Iris pigment epithelial cell (primary cell): ENCODE data around the gene SPRR2G.
"Not testable (repeated sequence)": the region's sequence is repeated elsewhere in the genome, so short reads cannot be mapped to it uniquely, and the experiment has no call there.

Experiments used
- DNase-seq: peaks from one replicate; pipeline ENCODE4 v3.0.0-alpha.2; 2011; ENCODE audit warnings: low read depth

Gene SPRR2G

GRCh38 chr1:153150846-153151245 is at the start of gene SPRR2G:
Gene SPRR2G, minus strand, starts transcription at chr1:153150890. Its CDS starts 780 bp downstream, at chr1:153150110.
- no peak for DNase-seq

- no peak for DNase-seq
These were observed 44.5 kb upstream of the SPRR2G start for GRCh38 chr1:153195216-153195615.

- DNase-seq = no peak
These were observed 43.8 kb upstream of the SPRR2G start for GRCh38 chr1:153194331-153195050.

GRCh38 chr1:153192697-153193096 is 42.0 kb upstream of the SPRR2G start:
- no peak for DNase-seq

GRCh38 chr1:153190373-153190772 is 39.7 kb upstream of the SPRR2G start:
- DNase-seq = no peak

- not testable (repeated sequence) for DNase-seq
These were observed 37.6 kb upstream of the SPRR2G start for GRCh38 chr1:153188301-153188700.

- DNase-seq = no peak
These were observed 29.9 kb upstream of the SPRR2G start for GRCh38 chr1:153180556-153180955.

GRCh38 chr1:153178922-153179321 is 28.2 kb upstream of the SPRR2G start:
- DNase-seq = no peak

- no peak for DNase-seq
These were observed 23.9 kb upstream of the SPRR2G start for GRCh38 chr1:153174624-153175023.

GRCh38 chr1:153168686-153169085 is 18.0 kb upstream of the SPRR2G start:
- no peak for DNase-seq

- no peak for DNase-seq
These were observed 4.9 kb upstream of the SPRR2G start for GRCh38 chr1:153155541-153155940.

- DNase-seq = no peak
These were observed 1.8 kb upstream of the SPRR2G start for GRCh38 chr1:153152481-153152880.

- no peak for DNase-seq
These were observed 9.3 kb downstream of the SPRR2G start for GRCh38 chr1:153141377-153141776.

GRCh38 chr1:153140484-153140883 is 10.2 kb downstream of the SPRR2G start:
- no peak for DNase-seq

- DNase-seq = no peak
These were observed 16.9 kb downstream of the SPRR2G start for GRCh38 chr1:153133743-153134142.

- DNase-seq = no peak
These were observed 17.4 kb downstream of the SPRR2G start for GRCh38 chr1:153133267-153133666.

- not testable (repeated sequence) for DNase-seq
These were observed 22.0 kb downstream of the SPRR2G start for GRCh38 chr1:153128688-153129087.

- DNase-seq = no peak
These were observed 23.4 kb downstream of the SPRR2G start for GRCh38 chr1:153127296-153127695.

GRCh38 chr1:153125536-153125935 is 25.2 kb downstream of the SPRR2G start:
- DNase-seq = no peak

- DNase-seq = not testable (repeated sequence)
These were observed 26.9 kb downstream of the SPRR2G start for GRCh38 chr1:153123793-153124192.

- DNase-seq = no peak
These were observed 27.8 kb downstream of the SPRR2G start for GRCh38 chr1:153122831-153123421.

GRCh38 chr1:153120945-153121344 is 29.7 kb downstream of the SPRR2G start:
- DNase-seq = no peak

- no peak for DNase-seq
These were observed 31.2 kb downstream of the SPRR2G start for GRCh38 chr1:153119491-153119971.

- not testable (repeated sequence) for DNase-seq
These were observed 35.4 kb downstream of the SPRR2G start for GRCh38 chr1:153115264-153115663.
